Coronary artery (tissue), 2 donors: ENCODE data around the gene TTC1.

Source experiments
- DNase-seq: peaks from one replicate; pipeline ENCODE4 v3.0.0-alpha.2; 2017; ENCODE audit warnings: low spot score
- H3K27ac ChIP-seq, 2 donors: fragments of 200-600 bp; sonication (generic); one replicate each; pipeline ENCODE4 v1.5.1; 2016 to 2019
- H3K4me3 ChIP-seq: fragments of 200-600 bp; sonication (generic); 2 replicates; pipeline ENCODE4 v1.5.1; 2016; ENCODE audit warnings: mild to moderate bottlenecking, moderate library complexity
- TF ChIP-seq, protein P1 (sequence below): fragments of 200-600 bp; sonication (generic); IDR thresholded peaks from one replicate; pipeline ENCODE4 v1.5.1; 2019; ENCODE audit warnings: antibody characterized with exemption

Gene TTC1

GRCh38 chr5:160030631-160031377 lies 21.9 kb downstream of the TTC1 start:
- no peak for DNase-seq
- H3K27ac ChIP-seq = no peak overlapping the region

GRCh38 chr5:160033546-160034252 lies 24.8 kb downstream of the TTC1 start:
- TF ChIP-seq, protein P1, sequence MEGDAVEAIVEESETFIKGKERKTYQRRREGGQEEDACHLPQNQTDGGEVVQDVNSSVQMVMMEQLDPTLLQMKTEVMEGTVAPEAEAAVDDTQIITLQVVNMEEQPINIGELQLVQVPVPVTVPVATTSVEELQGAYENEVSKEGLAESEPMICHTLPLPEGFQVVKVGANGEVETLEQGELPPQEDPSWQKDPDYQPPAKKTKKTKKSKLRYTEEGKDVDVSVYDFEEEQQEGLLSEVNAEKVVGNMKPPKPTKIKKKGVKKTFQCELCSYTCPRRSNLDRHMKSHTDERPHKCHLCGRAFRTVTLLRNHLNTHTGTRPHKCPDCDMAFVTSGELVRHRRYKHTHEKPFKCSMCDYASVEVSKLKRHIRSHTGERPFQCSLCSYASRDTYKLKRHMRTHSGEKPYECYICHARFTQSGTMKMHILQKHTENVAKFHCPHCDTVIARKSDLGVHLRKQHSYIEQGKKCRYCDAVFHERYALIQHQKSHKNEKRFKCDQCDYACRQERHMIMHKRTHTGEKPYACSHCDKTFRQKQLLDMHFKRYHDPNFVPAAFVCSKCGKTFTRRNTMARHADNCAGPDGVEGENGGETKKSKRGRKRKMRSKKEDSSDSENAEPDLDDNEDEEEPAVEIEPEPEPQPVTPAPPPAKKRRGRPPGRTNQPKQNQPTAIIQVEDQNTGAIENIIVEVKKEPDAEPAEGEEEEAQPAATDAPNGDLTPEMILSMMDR = no peak
- Histone ChIP-seq H3K4me3 (no peak overlapping the region), H3K27ac (no peak overlapping the region)
- DNase-seq = no peak

More at GRCh38 chr5:160030631-160031377, 21.9 kb downstream of the TTC1 start:
- TF ChIP-seq, protein P1 = no peak
- no peak overlapping the region for H3K4me3 ChIP-seq

- DNase-seq = no peak
- H3K27ac ChIP-seq = no peak overlapping the region
- H3K4me3 ChIP-seq = no peak overlapping the region
- TF ChIP-seq, protein P1 = no peak
Measured at GRCh38 chr5:160036243-160036642, 27.3 kb downstream of the TTC1 start.

GRCh38 chr5:160036884-160037283 lies 27.9 kb downstream of the TTC1 start:
- Histone ChIP-seq H3K27ac (peak overlapping the region; percentile 10 to 32), H3K4me3 (no peak overlapping the region)
- TF ChIP-seq, protein P1 = no peak
- no peak for DNase-seq

GRCh38 chr5:160039810-160040470 lies 31.0 kb downstream of the TTC1 start:
- no peak overlapping the region for H3K4me3 ChIP-seq
- H3K27ac ChIP-seq = no peak overlapping the region
- TF ChIP-seq, protein P1 = no peak
- DNase-seq = no peak

DNA sequence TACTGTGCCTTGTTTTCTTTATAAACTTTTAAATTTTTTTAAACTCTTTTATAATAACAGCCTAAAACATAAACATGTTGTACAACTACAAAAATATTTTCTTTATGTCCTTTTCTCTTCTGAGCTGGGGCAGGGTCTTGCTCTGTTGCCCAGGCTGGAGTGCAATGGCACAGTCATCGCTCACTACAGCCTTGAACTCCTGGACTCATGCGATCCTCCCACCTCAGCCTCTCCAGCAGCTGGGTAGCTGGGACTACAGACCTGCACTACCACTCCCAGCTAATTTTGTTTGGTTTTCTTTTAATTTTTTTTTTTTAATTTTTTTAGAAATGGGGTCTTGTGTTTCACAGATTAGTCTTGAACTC lies 31.5 kb downstream of the TTC1 start:
- TF ChIP-seq, protein P1 = no peak
- no peak for DNase-seq
- H3K27ac ChIP-seq = no peak overlapping the region
- H3K4me3 ChIP-seq = no peak overlapping the region
